SU-DHL-6 (cell line): Measurements from ENCODE around the gene WDR83.

Experiments used
- EZH2phosphoT487 ChIP-seq: fragments of 200-600 bp; sonication (generic), shearing (Covaris generic); conservative IDR thresholded peaks from 2 replicates; pipeline ENCODE4 v1.6.1; 2018; ENCODE audit warnings: mild to moderate bottlenecking, antibody characterized with exemption, low read length, moderate library complexity, mixed read lengths
- TF ChIP-seq, protein P1 (sequence below): fragments of 200-600 bp; sonication (generic); IDR thresholded peaks from one replicate; pipeline ENCODE4 v1.5.1; 2017; ENCODE audit warnings: antibody characterized with exemption, mild to moderate bottlenecking, low read length, moderate library complexity; ENCODE audit not compliant: insufficient read depth, poor library complexity, severe bottlenecking

DNA sequence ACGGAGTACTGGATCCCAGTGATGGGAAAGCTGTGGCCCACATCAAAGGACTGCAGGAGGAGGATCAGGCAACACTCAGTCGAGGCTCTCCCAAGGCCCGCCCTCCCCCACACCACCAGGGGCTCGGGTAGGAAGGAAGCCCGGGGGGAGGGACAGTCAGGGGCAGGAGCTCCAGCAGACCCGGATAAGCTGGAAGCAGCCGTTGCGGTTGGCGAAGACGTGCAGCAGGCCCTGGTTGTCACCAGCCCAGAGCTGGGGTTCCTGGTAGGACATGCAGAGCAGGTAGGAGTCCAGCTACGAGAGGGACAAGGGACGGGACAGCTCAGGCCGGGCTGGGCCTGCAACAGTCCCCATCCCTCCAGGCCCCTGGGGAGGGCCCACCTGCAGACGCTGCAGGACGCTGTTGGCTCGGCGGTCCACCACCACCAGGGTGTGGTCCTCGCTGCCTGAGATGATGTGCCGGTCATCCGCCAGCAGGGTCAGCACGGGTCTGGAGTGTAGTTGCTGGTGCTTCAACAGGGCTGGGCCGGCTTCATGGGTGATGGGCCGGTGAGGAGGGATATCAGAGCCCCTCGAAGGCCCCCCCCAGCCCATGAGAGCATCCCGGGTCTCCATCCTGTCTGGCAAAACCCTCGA lies 23.1 kb downstream of the WDR83 start:
- TF ChIP-seq, protein P1, sequence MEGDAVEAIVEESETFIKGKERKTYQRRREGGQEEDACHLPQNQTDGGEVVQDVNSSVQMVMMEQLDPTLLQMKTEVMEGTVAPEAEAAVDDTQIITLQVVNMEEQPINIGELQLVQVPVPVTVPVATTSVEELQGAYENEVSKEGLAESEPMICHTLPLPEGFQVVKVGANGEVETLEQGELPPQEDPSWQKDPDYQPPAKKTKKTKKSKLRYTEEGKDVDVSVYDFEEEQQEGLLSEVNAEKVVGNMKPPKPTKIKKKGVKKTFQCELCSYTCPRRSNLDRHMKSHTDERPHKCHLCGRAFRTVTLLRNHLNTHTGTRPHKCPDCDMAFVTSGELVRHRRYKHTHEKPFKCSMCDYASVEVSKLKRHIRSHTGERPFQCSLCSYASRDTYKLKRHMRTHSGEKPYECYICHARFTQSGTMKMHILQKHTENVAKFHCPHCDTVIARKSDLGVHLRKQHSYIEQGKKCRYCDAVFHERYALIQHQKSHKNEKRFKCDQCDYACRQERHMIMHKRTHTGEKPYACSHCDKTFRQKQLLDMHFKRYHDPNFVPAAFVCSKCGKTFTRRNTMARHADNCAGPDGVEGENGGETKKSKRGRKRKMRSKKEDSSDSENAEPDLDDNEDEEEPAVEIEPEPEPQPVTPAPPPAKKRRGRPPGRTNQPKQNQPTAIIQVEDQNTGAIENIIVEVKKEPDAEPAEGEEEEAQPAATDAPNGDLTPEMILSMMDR = no peak
- no peak for TF ChIP-seq EZH2phosphoT487
